HepG2 (cell line): Measurements from ENCODE around the gene PFAS. TPM values are rescaled to one million over a fixed set of nuclear protein-coding genes. Genes with fewer than 3 reads are reported as not detected.
A peak's percentile ranks its signal among the peaks of the same experiment; 100 is the strongest.

Source experiments
- CBX5 ChIP-seq: sonication (generic); formaldehyde crosslinking; IDR thresholded peaks from 2 replicates; pipeline ENCODE4 v1.4.0; 2020; ENCODE audit warnings: missing genetic modification reagents, borderline replicate concordance
- EHMT2 ChIP-seq: fragments of 200-600 bp; sonication (generic); IDR thresholded peaks from 2 replicates; pipeline ENCODE4 v1.7.0; 2017; ENCODE audit warnings: antibody characterized with exemption, low read depth, low read length, borderline replicate concordance
- ETV6 ChIP-seq: sonication (generic); formaldehyde crosslinking; conservative IDR thresholded peaks from 2 replicates; pipeline ENCODE4 v1.4.0; 2020; ENCODE audit warnings: missing genetic modification reagents
- FOXP4 ChIP-seq: sonication (generic); formaldehyde crosslinking; IDR thresholded peaks from 2 replicates; pipeline ENCODE4 v1.4.0; 2020; ENCODE audit warnings: missing genetic modification reagents
- GATAD1 ChIP-seq: IDR thresholded peaks from 2 replicates; pipeline ENCODE4 v1.6.1; 2016; ENCODE audit warnings: missing genetic modification reagents, missing compliant biosample characterization
- HDAC1 ChIP-seq: sonication (generic); formaldehyde crosslinking; IDR thresholded peaks from 2 replicates; pipeline ENCODE4 v1.5.1; 2020; ENCODE audit warnings: mild to moderate bottlenecking, missing genetic modification reagents
- MAX ChIP-seq: IDR thresholded peaks from 2 replicates; pipeline ENCODE4 v1.6.1; 2012; ENCODE audit warnings: inconsistent platforms
- PBX3 ChIP-seq: sonication (generic); formaldehyde crosslinking; IDR thresholded peaks from 2 replicates; pipeline ENCODE4 v1.8.1; 2023; ENCODE audit warnings: missing genetic modification reagents, inconsistent platforms, borderline replicate concordance
- PRPF4 ChIP-seq: fragments of 200-400 bp; formaldehyde crosslinking; IDR thresholded peaks from 2 replicates; pipeline ENCODE4 v1.6.1; 2016; ENCODE audit warnings: low read length, low read depth; ENCODE audit not compliant: poor library complexity, severe bottlenecking
- RAD51 ChIP-seq: fragments of 450-650 bp; IDR thresholded peaks from 2 replicates; pipeline ENCODE4 v1.6.1; 2016; ENCODE audit warnings: borderline replicate concordance
- RBM39 ChIP-seq: fragments of 200-400 bp; formaldehyde crosslinking; IDR thresholded peaks from one replicate; pipeline ENCODE4 v1.6.1; 2018; ENCODE audit warnings: antibody characterized with exemption, mild to moderate bottlenecking, low read depth, low read length; ENCODE audit not compliant: poor library complexity, severe bottlenecking
- SMARCC2 ChIP-seq: fragments of 450-650 bp; IDR thresholded peaks from 2 replicates; pipeline ENCODE4 v1.6.1; 2017; ENCODE audit warnings: antibody characterized with exemption, mild to moderate bottlenecking
- TARDBP ChIP-seq: sonication (generic); formaldehyde crosslinking; IDR thresholded peaks from 2 replicates; pipeline ENCODE4 v1.8.0; 2022; ENCODE audit warnings: mild to moderate bottlenecking, missing genetic modification reagents
- TOPORS ChIP-seq: sonication (generic); formaldehyde crosslinking; IDR thresholded peaks from 2 replicates; pipeline ENCODE4 v1.8.0; 2023; ENCODE audit warnings: mild to moderate bottlenecking, missing genetic modification reagents
- WIZ ChIP-seq: sonication (generic); formaldehyde crosslinking; IDR thresholded peaks from 2 replicates; pipeline ENCODE4 v1.5.1; 2020; ENCODE audit warnings: mild to moderate bottlenecking, missing genetic modification reagents
- ZBTB3 ChIP-seq: sonication (generic); formaldehyde crosslinking; IDR thresholded peaks from 2 replicates; pipeline ENCODE4 v1.4.0; 2020; ENCODE audit warnings: low read depth, mild to moderate bottlenecking, moderate library complexity, missing genetic modification reagents, borderline replicate concordance
- ZBTB33 ChIP-seq: sonication (generic); formaldehyde crosslinking; IDR thresholded peaks from 2 replicates; pipeline ENCODE4 v1.4.0; 2020; ENCODE audit warnings: missing genetic modification reagents
- ZNF451 ChIP-seq: sonication (generic); formaldehyde crosslinking; IDR thresholded peaks from 2 replicates; pipeline ENCODE4 v1.5.0; 2020; ENCODE audit warnings: mild to moderate bottlenecking, missing genetic modification reagents
- ZNF547 ChIP-seq: sonication (generic); formaldehyde crosslinking; IDR thresholded peaks from 2 replicates; pipeline ENCODE4 v1.5.1; 2020; ENCODE audit warnings: mild to moderate bottlenecking, missing genetic modification reagents
- ZNF552 ChIP-seq: sonication (generic); formaldehyde crosslinking; IDR thresholded peaks from 2 replicates; pipeline ENCODE4 v1.9.0; 2022; ENCODE audit warnings: missing genetic modification reagents, mild to moderate bottlenecking, borderline replicate concordance
- ZNF563 ChIP-seq: sonication (generic); formaldehyde crosslinking; IDR thresholded peaks from 2 replicates; pipeline ENCODE4 v1.8.0; 2022; ENCODE audit warnings: mild to moderate bottlenecking, moderate library complexity, missing genetic modification reagents
- ZNF569 ChIP-seq: sonication (generic); formaldehyde crosslinking; IDR thresholded peaks from 2 replicates; pipeline ENCODE4 v1.5.0; 2020; ENCODE audit warnings: mild to moderate bottlenecking, missing genetic modification reagents, moderate library complexity, borderline replicate concordance
- ZNF709 ChIP-seq: sonication (generic); formaldehyde crosslinking; IDR thresholded peaks from 2 replicates; pipeline ENCODE4 v1.5.0; 2020; ENCODE audit warnings: mild to moderate bottlenecking, missing genetic modification reagents
- ZSCAN29 ChIP-seq: sonication (generic); formaldehyde crosslinking; conservative IDR thresholded peaks from 2 replicates; pipeline ENCODE4 v1.4.0; 2020; ENCODE audit warnings: mild to moderate bottlenecking, missing genetic modification reagents
- polyA plus RNA-seq, 8 experiments: library from polyadenylated mRNA; depleted of rRNA in 3 of 8; stranded (reverse) in 7 of 8; unstranded in 1 of 8; fragments of >200 nt; fragmentation: Illumina TruSeq in 4 of 8; extraction: Trizol in 4 of 8; gene quantifications; 2 replicates each; pipeline versions ENCODE4 v1.2.1 to v1.2.3, GENCODE V29; 2011 to 2016; ENCODE audit warnings: low read depth in 4 of 8, missing spikeins in 1 of 8, mixed read lengths in 1 of 8; ENCODE audit not compliant: insufficient read depth in 1 of 8
- total RNA-seq, 5 experiments: library from RNA; depleted of rRNA; stranded (reverse); fragments of >200 nt; fragmentation: Illumina TruSeq; extraction: Trizol; gene quantifications; 2 replicates each; pipeline ENCODE4 v1.2.3, GENCODE V29; 2016; ENCODE audit warnings: low read depth in 1 of 5
- TF ChIP-seq, protein P1 (sequence below): sonication (generic); formaldehyde crosslinking; IDR thresholded peaks from 2 replicates; pipeline ENCODE4 v1.8.1; 2023; ENCODE audit warnings: missing genetic modification reagents, mild to moderate bottlenecking, borderline replicate concordance

Gene PFAS
- total and polyA plus RNA-seq, 2 of the 13 experiments (the other 11 are each of a cell fraction or from before 2014, with no cell fraction given) = 49.4 to 58.2 TPM

- peak; percentile 99 for TF ChIP-seq MAX
- no peak; the same call in 1 of the 2 replicates for TF ChIP-seq ETV6
- no peak for TF ChIP-seq EHMT2
- peak; percentile 21 for TF ChIP-seq ZNF552 (CRISPR knock-in tag)
- TF ChIP-seq FOXP4 (CRISPR knock-in tag) = no peak
- TF ChIP-seq TOPORS (CRISPR knock-in tag) = no peak
- TF ChIP-seq ZNF709 (CRISPR knock-in tag) = no peak
- TF ChIP-seq ZNF547 = no peak
- no peak for TF ChIP-seq ZNF569 (CRISPR knock-in tag)
- no peak for TF ChIP-seq PRPF4
- peak; percentile 97 for TF ChIP-seq GATAD1 (CRISPR knock-in tag)
- TF ChIP-seq ZNF563 (CRISPR knock-in tag) = 0 out of 2 replicates have a peak, but pooled peaks have one; percentile 13
- TF ChIP-seq HDAC1 (CRISPR knock-in tag) = peak; percentile 98
- no peak for TF ChIP-seq ZBTB33
- TF ChIP-seq RAD51 = no peak
- TF ChIP-seq SMARCC2 = no peak
- TF ChIP-seq WIZ (CRISPR knock-in tag) = 0 out of 2 replicates have a peak, but pooled peaks have one; percentile 49
- TF ChIP-seq RBM39 = no peak
- TF ChIP-seq PBX3 (CRISPR knock-in tag) = no peak
- no peak for TF ChIP-seq CBX5
- TF ChIP-seq ZSCAN29 (CRISPR knock-in tag) = no peak
- TF ChIP-seq ZBTB3 = peak; percentile 83; the same call in 1 of the 2 replicates
- TF ChIP-seq ZNF451 (CRISPR knock-in tag) = no peak; the same call in 1 of the 2 replicates
- TF ChIP-seq, protein P1, sequence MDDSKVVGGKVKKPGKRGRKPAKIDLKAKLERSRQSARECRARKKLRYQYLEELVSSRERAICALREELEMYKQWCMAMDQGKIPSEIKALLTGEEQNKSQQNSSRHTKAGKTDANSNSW = no peak
- TF ChIP-seq TARDBP (CRISPR knock-in tag) = peak; percentile 58
Measured at GRCh38 chr17:8248751-8249607, at the start of gene PFAS (continued).
